NOMO-1 treated with dmso at 0.1 percent for 144 hours (cell line): ENCODE results near the gene GCNA.
"Not testable (repeated sequence)": the region's sequence is repeated elsewhere in the genome, so short reads cannot be mapped to it uniquely, and the experiment has no call there.

Experiments
- DNase-seq: peaks from one replicate; lab custom pipeline; 2025; ENCODE audit not compliant: unreplicated experiment; lab: John Stamatoyannopoulos, UW

The GCNA gene

DNA sequence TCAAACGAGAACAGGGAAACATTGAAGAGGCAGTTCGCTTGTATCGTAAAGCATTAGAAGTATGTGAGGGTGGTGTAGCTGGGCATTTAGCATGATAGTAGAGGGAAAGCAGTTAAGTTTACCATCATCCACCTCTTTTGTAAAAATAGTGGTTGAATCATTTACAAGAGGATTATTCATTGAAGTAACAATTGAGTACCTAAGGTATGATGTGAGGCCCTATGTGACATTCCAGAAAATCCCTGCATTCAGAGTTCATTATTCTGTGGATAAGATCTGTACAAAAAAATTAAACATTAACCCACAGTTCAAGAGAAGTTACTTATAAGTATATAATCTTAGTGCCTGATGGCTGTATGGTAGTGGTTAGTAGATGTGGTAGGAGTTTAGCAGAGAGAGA is 22.2 kb upstream of the GCNA start:
- DNase-seq = no peak

DNA sequence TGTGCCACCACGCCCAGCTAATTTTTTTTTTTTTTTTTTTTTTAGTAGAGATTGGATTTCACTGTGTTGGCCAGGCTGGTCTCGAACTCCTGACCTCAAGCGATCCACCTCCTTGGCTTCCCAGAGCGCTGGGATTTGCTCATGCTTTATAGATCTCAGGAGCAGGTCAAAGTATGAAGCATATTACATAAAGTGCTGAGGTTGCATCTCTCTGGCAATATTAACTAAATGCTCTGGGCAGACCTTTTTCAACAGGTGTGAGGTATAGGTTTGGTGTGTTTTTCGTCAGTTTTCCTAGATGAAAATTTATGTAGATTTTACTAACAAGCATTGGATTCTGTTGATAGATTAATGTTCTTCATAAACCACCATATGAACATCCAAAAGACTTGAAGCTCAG is 19.3 kb upstream of the GCNA start:
- no peak for DNase-seq

DNA sequence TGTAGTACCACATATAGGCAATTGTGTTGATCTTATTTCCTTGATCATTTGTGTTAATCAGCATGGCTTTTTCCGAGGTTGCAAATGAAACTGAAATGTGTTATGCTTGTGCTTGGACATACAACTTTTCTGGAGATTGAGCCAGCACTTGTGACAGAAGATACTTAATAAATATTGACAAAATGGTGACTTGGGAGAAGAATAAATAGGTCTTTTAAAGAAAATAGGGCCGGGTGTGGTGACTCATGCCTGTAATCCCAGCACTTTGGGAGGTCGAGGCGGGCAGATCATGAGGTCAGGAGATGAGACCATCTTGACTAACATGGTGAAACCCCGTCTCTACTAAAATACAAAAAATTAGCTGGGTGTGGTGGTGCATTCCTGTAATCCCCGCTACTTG is 18.5 kb upstream of the GCNA start:
- not testable (repeated sequence) for DNase-seq

DNA sequence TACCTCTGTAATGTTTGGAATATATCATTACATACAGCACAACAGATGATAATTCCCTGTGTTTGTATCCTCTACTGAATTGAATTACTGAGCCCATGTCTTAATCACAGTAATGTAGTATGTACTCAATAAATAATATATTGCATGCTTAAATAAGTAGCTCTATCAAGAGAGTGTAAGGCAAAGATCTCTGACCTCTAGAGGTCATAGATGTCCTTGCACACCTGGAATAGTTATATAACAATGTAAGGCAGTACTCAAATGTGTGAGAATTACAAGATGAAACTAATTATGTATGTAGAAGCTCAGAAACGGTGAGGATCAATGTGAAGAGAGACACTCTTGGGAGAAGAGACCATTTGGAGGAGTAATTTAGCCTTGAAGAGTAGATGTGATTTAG is 14.3 kb upstream of the GCNA start:
- DNase-seq = no peak

DNA sequence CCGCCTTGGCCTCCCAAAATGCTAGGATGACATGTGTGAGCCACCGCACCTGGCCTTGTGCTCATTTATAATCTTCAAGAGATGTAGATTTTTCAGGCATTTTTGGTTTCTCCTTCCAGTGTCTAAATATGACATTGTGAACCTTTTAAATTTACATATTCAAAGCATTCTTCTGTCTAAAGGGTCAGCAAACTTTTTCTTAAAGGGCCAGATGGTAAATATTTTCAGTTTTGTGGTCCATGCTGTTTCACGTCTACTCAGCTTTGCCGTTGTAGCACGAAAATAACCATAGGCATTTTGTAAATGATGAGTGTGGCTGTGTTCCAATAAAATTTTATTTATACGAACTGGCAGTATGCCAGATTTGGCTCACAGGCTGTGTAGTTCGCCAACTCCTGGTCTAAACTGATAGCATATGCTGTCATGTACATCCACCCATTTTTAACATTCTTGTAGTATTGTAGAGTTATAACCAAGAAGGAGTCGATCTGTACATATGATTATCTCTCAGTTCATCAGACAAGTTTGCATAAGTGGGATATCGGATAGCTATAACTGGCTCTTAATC is 12.7 kb upstream of the GCNA start:
- no peak for DNase-seq

DNA sequence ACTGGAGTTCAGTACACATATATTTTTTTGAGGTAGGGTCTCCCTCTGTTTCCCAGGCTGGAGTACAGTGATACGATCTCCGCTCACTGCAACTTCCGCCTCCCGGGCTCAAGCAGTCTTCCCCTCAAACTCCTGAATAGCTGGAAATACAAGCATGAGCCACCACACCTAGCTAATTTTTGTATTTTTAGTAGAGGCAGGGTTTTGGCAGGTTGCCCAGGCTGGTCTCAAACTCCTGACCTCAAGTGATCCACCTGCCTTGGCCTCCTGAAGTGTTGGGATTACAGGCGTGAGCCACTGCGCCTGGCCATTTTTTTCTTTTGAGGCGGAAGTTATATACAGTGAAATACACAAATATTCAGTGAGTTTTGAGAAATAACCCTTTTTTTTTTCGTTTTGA is 6.8 kb upstream of the GCNA start:
- DNase-seq = not testable (repeated sequence)

DNA sequence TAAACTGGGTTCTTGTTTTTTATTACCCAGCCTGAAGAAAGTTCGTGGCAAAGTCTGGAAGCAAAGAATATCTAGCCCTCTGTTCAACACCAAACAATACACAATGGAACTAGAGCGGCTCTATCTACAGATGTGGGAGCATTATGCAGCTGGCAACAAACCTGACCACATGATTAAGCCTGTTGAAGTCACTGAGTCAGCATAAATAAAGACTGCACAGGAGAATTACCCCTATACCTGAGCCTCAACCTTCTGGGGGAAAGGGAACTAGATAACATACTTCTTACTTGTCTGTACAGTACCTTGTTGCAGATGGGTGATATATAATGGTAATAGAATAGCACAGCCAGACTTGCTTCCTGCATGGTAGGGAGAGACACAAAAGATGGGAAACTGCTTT is 4.6 kb upstream of the GCNA start:
- no peak for DNase-seq

DNA sequence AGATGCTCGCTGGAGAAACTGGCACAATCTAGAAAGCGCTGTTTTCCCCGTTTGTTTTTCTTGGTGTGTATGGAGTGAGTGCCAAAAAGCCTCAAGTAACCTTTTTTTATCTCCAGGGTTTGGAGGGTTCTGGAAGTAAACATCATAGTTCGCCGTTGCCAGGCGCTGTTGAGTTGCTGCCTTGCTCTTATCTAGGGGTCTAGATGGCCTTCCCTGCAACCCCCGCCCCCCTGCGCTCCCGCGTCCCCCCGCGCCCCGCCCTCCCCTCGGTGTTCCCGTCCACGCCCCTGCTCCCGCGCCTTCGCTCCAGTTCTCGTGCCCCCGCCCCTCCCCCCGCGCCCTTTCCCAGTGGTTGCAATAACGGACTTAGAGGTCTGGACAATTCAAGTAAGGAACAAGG is 555 bp upstream of the GCNA start:
- DNase-seq = no peak

DNA sequence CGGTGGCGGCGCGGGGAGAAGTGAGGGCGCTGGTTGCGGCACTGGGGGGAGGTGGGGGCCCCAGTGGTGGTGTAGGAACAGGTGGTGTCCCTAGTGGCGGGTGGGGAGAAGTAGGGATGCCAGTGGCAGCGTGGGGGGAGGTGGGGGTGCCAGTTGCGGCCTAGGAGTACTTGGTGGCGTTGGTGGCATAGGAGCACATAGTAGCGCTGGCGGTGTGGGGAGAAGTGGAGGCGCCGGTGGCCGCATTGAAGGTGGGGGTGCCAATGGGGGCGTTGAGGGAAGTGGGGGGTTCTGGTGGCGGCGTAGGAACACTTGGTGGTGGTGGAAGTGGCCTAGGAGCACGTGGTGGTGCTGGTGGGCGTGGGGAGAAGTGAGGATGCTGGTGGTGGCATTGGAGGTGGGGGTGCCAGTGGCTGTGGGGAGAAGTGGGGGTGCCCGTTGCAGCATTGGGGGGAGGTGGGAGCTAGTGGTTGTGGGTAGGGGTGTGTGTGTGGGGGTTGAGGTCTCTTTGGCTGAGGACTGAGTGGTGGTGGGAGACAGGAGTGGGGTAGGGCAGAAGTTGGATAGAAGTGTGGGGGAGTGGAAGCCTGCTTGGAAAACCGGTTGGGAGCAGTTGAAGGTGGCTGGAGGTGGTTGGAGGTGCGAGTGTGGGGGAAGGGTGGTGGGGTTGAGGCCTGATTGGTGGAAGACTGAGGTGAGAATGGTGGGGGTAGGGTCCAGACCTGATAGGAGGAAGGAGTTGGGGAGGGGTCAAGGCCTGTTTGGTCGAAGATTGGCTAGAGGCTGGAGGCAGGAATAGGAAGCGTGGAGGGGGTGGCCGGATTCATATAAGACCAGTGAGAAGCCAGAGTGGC is 1.1 kb downstream of the GCNA start:
- DNase-seq = no peak

DNA sequence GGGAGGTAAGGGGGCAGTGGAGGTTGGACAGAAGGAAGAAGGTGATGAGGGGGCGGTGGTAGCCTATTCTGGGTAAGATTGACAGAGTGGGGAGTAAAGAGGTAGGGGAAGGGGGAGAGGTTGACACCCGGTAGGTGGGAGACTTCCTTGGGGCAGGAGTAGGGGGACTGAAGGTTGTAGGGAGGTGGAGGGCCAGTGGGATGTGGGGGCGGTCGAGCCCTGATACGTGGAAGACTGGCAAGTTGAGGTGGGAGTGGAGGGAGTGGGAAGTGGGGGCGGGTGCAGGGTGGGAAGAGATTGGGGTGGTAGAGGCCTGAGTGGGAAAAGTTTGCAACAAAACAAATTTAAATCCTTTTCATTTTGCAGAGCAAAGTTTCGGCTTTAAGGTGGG is 1.7 kb downstream of the GCNA start:
- no peak for DNase-seq

DNA sequence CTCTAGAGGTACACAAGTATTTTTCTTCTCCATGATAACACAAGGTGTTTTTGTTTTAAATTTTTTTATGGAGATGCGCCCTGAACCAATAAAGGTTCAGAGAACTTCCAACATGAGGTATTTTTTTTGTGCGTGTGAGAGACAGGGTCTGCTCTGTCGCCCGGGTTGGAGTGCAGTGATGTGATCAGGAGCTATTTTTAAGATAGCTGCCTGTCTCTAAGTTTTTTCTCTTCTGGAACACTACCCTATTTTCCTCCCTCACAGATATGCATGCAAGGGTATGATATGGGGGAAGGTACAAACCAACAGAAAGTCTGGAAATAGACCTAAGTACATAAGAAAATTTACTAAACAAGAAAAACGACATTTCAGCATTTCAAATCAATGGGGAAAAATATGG is 3.0 kb downstream of the GCNA start:
- DNase-seq = no peak

DNA sequence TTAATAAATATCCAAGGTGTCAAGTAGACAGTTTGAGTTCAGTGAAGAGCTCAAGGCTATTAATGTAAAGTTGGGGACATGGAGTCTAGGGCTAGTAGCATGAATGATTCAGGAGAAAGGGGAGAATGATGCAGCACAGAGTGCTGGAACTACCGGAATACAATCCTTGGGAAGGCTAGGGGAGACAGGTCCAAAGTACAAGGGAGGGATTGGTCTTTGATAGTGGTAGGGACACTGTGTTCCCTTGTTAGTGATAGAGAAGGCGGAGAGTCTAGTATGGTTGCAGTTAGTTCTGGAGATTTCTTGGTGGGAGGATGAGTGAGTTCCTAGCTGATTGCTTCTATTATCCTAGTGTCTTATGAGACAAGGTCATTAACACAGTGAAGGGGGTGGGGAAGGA is 8.7 kb downstream of the GCNA start:
- DNase-seq = no peak

DNA sequence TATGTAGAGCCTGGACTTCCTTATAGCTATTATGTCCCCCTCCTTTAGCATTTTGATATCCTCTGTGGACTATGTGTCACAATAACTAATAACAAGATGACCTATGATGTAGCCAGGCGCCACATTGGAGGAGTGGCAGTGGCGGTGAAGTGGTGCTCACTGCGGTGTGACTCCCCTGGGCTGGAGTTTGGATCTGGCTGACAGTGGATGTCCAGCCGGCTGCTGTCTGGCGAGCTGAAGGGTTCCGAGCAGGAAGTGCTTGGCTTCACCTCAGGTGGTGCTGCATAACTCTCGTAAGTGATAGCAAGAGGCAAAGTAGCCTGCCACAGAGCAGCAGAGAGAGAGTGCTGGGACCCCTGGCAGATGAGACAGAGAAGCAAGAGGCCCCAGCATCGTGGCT is 15.0 kb downstream of the GCNA start:
- not testable (repeated sequence) for DNase-seq

DNA sequence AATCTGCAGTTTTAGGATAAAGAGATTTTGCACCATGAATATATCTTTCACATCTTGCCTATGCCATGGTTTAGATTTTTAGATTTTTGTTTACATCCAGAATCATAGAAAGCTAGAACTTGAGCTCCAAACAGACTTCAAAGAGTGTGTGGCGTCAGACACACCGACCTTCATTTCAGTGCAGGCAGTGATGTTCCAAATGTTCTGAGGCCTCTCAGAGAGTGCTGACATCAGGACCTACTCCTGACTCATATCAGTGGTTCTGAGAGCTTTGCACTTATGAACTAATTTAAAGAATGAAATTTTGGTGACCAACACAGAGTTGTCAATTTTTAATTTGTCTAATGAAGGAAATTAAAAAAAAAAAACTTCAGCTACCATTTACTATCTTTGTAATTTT is 21.7 kb downstream of the GCNA start:
- DNase-seq = no peak

DNA sequence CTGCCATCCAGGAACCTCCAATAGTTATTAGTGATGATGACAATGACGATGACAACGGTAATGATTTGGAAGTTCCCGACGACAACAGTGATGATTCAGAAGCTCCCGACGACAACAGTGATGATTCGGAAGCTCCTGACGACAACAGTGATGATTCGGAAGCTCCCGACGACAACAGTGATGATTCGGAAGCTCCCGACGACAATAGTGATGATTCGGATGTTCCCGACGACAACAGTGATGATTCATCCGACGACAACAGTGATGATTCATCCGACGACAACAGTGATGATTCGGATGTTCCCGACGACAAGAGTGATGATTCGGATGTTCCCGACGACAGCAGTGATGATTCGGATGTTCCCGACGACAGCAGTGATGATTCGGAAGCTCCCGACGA is 25.4 kb downstream of the GCNA start:
- no peak for DNase-seq

DNA sequence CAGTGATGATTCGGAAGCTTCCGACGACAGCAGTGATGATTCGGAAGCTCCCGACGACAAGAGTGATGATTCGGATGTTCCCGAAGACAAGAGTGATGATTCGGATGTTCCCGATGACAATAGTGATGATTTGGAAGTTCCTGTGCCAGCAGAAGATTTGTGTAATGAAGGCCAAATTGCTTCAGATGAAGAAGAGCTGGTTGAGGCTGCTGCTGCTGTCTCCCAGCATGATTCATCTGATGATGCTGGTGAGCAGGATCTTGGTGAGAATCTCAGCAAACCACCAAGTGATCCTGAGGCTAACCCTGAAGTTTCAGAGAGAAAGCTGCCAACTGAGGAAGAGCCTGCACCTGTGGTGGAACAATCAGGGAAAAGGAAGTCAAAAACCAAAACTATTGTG is 25.9 kb downstream of the GCNA start:
- no peak for DNase-seq

DNA sequence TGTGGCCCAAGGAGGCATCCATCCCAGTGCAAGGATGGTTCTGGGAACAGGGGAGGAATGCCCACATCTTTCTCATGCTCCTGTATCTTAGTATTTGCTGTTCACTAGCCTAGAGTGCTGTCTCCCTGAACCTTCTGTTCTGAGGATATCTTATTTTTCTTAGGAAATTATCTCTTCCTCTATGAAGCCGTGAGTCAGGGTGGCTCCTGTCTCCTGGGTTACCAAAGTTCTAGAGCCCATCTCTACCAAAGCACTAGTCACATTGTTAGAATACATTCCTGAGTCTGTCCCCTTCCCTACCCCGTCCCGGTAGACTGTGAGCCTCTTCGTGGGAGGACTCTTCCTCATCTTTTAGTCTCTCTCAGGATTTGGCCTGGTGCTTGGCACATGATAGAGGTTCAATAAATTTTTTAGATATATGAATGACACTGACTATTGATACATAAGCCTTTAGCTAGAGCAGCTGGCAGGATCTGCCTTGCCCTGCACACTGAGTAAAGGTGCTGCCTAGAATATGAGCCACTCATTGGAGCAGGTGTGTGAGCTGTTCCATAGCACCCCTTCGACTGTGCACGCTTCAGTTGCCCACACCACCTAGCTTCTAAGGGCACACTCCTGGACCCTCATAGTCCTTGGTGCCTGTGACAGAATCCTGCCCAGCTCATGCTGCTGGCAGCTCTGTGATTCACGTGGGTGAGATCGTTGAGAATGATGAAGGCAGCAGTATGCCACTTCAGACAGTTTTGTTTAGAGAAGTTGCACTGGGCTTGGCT is 26.7 kb downstream of the GCNA start:
- DNase-seq = no peak

DNA sequence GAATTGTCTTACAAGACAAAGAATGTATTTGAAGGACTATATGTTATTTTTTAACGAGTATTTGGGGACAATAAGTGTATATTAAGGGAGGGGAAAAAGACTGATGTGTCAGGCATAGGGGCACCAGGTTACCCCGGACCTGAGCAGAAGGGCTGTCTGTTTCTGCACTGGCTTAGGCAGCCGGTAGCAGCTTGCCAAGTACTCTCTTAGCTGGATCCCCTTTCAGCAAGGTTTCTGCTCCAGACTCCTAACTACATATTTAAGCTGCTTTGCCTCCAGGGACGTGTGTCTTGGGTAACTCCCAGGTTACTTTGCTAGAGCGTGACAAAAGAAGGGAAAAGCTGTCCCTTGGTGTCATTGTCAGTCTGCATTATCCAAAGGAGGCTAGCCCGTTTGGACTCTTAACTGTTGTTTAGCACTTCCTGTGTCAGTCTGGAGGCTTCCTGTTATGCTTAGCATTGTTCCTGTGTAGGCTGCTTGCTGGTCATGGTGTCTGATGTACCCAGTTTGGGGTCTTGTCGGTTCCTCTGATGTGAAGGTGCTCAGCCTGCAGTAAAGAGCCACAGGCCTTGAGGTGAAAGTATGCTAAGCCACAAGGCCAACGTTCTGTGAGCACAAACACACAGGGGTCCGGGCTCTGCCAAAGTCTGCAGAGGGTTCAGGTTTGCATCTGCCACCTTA is 28.4 kb downstream of the GCNA start:
- no peak for DNase-seq

DNA sequence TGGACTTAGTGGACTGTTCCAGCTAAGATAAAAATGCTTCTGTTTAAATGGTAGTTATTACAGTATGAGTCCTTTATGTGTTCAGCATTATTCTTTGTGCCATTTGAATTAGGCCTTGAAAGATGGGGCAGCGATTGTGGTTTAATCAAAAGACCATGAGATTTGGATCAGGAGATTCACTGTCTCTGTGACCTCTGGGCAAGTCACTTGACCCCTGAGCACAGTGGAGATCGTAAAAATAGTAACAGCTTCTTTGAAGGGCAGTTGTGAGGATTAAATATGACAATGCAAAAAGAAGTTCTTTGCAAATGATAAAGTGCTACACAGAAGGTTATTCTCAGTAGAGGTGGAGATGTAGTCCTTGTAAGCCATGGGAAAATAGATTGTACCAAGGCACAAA is 29.3 kb downstream of the GCNA start:
- no peak for DNase-seq

DNA sequence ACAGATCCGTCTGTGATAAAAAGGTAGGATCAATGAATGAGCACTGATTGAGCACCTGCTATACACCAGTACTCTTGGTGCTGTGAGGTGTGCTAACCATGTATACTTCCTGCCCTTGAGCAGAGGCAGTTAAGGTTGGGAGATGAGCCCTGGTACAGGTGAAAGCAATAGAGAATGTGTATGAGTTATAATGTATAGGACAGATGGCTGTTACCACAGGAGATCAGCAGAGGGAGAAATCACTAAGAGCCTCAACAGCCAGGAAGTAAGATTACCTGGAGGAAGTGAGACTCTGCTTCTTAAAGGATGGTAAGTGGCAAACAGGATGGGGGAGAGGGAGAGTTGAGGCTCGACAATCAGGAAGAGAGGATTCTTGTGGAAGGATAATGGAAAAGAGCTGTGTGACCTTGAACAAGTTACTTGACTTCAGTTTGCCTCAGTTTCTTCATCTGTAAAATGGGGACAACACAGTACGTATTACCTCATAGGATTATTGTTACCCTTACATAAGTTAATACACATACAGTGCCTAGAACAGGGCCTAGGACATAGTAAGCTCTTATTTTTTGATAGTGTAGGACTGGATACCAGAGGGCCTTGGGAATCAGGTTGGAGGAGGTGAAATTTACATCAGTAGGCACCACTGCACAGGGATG is 31.0 kb downstream of the GCNA start:
- DNase-seq = no peak

DNA sequence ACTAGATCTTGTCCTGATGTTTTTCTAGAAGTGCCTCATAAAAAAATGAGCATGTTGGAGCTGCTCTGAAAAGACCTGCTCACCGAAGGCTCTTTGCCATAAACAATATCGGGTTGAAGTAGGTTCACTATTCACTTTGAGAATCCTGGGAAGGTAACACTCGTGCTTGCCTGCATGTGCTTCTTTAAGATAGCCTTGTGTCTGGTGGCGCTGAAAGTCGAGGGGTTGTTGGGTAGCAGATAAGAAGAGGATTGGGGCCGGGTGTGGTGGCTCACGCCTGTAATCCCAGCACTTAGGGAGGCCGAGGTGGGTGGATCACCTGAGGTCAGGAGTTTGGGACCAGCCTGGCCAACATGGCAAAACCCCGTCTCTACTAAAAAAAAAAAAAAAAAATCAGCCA is 33.5 kb downstream of the GCNA start:
- not testable (repeated sequence) for DNase-seq
